Fibroblast of gingiva (primary cell): ENCODE data around the gene GPSM3.

Source experiments
- DNase-seq: peaks from one replicate; pipeline ENCODE4 v3.0.0-alpha.2; 2011; ENCODE audit warnings: low read depth

GPSM3 gene

DNA sequence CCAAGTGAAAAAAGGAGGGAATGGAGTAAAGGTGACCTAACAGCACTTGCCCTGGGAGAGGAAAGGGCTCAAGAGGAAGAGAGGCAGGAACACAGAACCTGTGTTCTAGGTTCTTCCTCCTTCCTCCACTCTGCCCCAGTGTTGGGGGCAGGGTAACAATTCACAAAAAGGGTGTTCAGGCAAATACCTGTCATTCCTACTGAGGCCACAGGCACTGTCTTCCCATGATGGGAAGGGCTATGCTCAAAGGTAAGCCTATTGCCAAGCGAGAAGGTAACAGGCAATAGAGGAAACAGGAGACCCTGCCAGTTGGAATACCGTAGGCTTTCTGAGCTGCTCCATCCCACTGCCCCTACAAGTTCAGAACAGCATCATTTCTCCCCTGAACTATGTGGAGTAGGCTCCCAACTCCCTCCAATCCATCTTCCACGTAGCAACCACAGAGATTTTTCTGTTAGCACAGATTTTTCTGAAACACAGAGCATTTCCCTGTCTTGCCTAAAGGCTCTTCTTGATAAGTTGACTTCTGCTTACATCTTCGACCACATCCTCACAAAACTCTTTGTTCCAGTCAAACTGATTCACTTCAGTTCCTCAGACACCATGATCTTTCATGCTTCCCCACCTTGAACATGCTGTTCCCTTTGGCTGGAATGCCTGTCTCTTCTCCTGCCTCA is 19.3 kb downstream of the GPSM3 start:
- DNase-seq, result no peak

DNA sequence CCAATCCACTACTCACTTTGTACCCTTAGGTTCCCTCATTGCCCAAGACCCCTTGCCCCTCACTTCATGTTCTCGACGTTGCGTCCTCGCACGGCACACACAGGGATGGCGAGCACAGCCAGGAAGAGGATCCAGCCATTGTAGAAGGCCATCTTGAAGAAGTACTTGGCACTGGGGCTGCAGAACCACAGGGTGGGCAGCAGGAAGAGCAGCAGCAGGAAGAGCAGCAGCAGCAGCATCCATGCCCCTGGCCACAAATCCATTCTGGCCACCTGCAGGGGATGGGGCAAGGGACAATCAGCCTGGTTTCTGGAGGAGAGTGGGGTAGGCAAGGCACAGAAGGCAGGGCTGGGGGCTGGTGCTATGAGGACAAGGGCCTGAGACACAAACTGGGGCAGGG is 21.2 kb downstream of the GPSM3 start:
- DNase-seq, result no peak

DNA sequence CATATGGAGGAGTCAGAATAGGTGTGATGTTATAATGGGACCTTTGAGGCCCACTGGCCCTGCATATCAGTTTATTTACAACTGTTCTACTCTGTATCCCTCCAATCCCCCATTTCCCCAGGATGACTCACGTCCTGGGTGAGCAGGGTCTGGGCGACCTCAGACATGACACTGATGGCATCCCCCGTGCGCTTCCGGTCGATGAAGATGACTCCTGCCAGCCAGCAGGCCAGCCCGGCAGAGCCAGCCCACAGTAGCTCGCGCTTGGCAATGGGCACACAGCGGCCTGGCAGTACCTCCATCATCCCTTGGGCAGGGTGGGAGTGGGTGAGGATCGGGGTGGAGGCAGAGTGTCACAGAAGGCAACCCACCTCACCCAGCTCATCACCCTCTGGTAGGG is 22.1 kb downstream of the GPSM3 start:
- DNase-seq, result no peak

- DNase-seq, result no peak
These were observed 23.4 kb downstream of the GPSM3 start for GRCh38 chr6:32168807-32169591.

GRCh38 chr6:32168350-32168749 is 24.1 kb downstream of the GPSM3 start:
- DNase-seq, result no peak

- DNase-seq, result no peak
These were observed 24.6 kb downstream of the GPSM3 start for GRCh38 chr6:32167761-32168262.

DNA sequence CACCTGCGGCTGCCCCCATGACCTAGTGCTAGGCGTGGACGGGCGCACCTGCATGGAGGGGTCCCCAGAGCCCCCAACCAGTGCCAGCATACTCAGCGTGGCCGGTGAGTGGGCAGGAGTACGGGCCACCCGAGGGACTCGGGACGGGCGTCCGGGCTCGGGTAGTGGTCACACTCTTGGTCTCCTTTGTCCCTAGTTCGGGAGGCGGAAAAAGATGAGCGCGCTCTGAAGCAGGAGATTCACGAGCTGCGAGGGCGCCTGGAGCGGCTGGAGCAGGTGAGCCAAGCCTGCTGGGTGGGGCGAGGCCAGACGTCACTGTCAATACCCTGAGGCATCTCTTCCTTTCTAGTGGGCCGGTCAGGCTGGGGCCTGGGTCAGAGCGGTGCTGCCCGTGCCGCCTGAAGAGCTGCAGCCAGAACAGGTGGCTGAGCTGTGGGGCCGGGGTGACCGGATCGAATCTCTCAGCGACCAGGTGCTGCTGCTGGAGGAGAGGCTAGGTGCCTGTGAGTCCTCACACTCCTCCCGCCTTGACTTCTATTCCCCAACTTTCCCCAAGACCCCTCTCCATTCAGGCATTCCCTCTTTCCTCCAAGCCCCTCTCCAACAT is 25.2 kb downstream of the GPSM3 start:
- DNase-seq, result no peak

DNA sequence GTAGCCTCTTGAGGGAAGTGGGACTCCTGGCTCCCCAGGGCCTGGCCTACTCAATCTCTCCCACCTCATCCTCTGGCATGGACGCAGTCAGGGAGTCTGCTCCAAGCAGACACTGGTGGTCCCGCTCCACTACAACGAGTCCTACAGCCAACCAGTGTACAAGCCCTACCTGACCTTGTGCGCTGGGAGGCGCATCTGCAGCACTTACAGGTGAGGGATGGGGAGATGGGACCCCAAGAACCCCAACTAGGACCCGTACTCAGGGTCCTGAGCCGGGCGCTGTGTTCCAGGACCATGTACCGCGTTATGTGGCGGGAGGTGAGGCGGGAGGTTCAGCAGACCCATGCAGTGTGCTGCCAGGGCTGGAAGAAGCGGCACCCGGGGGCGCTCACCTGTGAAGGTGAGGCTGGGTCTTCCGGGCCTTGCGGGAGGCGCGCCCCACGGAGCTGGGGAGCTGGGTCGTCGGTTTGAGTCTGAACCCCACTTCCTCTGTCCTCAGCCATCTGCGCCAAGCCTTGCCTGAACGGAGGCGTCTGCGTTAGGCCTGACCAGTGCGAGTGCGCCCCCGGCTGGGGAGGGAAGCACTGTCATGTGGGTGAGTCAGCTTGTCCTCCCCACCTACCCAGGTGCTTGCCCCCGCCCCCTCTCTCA is 25.9 kb downstream of the GPSM3 start:
- DNase-seq, result no peak

GRCh38 chr6:32164295-32164694 is 28.1 kb downstream of the GPSM3 start, which contains the start of gene EGFL8:
TSS of gene EGFL8 (plus strand) at chr6:32164595. CDS start at chr6:32166166, 1,571 bp downstream.
- DNase-seq, result no peak

- no peak for DNase-seq
These were observed 28.7 kb downstream of the GPSM3 start for GRCh38 chr6:32163559-32164258.

GRCh38 chr6:32158052-32158451 is 34.4 kb downstream of the GPSM3 start:
- no peak for DNase-seq

DNA sequence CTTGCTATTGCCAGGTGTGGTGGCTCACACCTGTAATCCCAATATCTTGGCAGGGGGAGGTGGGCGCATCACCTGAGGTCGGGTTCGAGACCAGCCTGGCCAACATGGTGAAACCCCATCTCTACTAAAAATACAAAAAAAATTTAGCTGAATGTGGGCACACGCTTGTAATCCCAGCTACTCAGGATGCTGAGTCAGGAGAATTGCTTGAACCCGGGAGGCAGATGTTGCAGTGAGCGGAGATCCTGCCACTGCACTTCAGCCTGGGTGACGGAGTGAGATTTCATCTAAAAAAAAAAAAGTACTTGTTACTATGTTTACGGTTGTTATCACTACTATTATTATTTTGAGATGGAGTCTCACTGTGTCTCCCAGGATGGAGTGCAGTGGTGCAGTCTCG is 35.6 kb downstream of the GPSM3 start:
- DNase-seq, result no peak

- peak; percentile 59 for DNase-seq
These were observed 37.8 kb downstream of the GPSM3 start for GRCh38 chr6:32154514-32155161.

- peak; percentile 94 for DNase-seq
These were observed 38.6 kb downstream of the GPSM3 start, which contains the start of gene PPT2 for GRCh38 chr6:32153564-32154513. TSS of gene PPT2 (plus strand) at chr6:32154141. CDS start at chr6:32154595, 454 bp downstream.

DNA sequence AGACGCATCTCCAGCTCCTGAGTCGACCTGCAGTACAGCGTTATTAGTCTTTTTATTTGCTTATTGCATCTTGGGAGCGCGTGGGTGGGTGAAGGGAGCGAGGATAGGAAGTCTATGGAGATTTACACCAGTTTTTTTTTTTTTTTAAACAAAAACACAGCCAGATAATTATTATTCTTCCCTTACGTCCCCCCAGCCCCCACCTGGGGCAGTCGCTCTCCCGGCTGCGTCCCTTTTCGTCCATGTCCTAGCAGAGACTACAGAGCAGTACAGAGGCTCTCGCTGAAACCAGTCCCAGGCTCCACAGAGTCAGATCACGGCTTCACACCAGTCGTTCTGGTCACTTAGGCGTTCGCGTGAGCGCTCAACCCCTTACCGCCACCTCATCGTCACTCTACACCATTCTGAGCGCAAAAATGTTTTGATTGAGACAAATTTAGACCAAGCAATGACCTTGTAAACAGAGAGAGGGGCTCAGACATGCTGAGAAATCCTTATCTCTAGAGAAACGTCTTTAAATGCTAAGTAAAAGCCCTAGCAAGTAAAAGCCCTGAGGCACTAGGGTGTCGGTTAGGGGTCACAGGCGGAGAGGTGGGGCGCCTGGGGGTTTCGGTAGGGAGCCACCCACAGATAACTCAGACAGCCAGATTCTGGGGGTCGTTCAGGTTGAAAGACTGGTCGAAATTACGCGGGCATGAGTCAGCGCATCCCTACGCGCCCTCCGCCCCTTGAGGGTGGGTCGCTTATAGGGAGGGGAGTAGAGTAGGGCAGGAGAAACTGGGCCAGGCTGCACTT is 39.5 kb downstream of the GPSM3 start:
- DNase-seq, result peak; percentile 45

DNA sequence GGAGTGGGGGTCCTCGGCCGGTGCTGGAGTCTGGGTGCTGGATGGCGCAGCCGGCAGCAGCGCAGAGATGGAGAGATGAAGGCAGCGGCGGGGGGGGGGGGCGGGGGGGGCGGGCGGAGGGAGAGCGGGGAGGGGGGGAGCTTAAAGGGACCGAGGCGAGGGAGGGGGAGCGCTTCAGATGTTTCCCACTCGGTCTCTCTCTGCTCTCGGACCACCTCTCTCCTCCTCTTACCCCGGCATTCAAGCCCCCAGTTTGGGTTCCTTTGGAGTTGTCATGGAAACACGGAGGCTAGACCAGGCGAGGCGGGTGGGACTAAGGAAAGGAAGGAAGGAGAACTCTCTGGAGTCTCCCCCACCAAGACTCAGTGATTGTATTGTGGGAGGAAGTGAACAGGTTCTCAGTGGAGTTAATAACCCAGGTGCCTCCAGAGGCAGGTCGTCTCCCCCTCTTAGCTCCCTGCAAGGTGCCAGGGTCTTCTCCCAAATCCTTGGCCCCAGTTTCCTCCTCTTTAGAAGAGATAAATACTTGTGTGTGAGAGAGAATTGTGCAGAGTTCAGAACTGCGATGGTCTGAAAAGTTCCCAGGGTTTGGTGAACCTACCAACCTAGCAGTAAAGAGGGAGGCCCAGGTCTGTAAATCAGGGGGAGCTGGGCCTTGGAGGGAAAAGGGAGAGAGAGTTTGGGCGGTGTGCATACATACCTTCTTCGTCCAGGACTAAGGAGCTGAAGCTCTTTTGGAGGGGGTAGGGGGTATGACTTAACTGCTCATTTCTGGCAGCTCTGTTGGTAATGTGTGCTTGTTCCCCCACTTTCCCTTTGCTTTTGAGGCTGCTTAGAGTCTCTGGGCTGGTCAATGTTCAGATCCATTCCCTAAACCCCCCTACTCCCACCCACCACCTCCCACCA is 40.3 kb downstream of the GPSM3 start, which contains the start of gene PRRT1:
Gene PRRT1 (minus strand): TSS at position 77 of the 906 bp plus-strand sequence. CDS start 112 bp downstream, outside the sequence.
- DNase-seq, result no peak

- DNase-seq, result no peak
These were observed 41.1 kb downstream of the GPSM3 start for GRCh38 chr6:32151181-32151862.
